HEK293 (cell line): ENCODE measurements around the gene PPP5C.
A peak's percentile ranks its signal among the peaks of the same experiment; 100 is the strongest.

ENCODE experiments used
- CTCF ChIA-PET: fragments of 350-600 bp; formaldehyde crosslinking; extraction: SDS; loops from one replicate; lab custom pipeline; 2021; ENCODE audit warnings: antibody characterized with exemption; lab: Yijun Ruan, JAX
- POLR2A ChIA-PET: fragments of 300-600 bp; formaldehyde crosslinking; extraction: SDS; loops from one replicate; lab custom pipeline; 2020; ENCODE audit warnings: antibody characterized with exemption, inconsistent platforms; lab: Yijun Ruan, JAX
- H3K27ac ChIP-seq: fragments of 200-500 bp; sonication (Bioruptor generic); 2 replicates; pipeline ENCODE4 v1.5.1; 2014; ENCODE audit warnings: low read depth, low read length, control low read depth, inconsistent platforms; ENCODE audit errors: extremely low read depth
- H3K36me3 ChIP-seq, 2 experiments: fragments of 200-500 bp in 1 of 2; sonication (Bioruptor generic) in 1 of 2; 1 replicate in 1 of 2; 2 replicates in 1 of 2; pipeline ENCODE4 v1.5.1; 2014 to 2017; ENCODE audit warnings: inconsistent platforms in 2 of 2, low read length in 2 of 2; ENCODE audit not compliant: control insufficient read depth in 2 of 2, insufficient read depth in 1 of 2
- H3K4me1 ChIP-seq: fragments of 200-500 bp; sonication (Bioruptor generic); 2 replicates; pipeline ENCODE4 v1.5.1; 2014; ENCODE audit warnings: mild to moderate bottlenecking, low read length, inconsistent platforms; ENCODE audit not compliant: control insufficient read depth, insufficient read depth
- H3K4me3 ChIP-seq: 2 replicates; pipeline ENCODE4 v1.5.1; 2011; ENCODE audit warnings: low read depth, mild to moderate bottlenecking, control low read depth, low read length, moderate library complexity
- H3K9me3 ChIP-seq: fragments of 200-500 bp; sonication (Bioruptor generic); 2 replicates; pipeline ENCODE4 v1.5.1; 2014; ENCODE audit warnings: low read depth, low read length, inconsistent platforms; ENCODE audit not compliant: control insufficient read depth, insufficient read depth
- ATF2 ChIP-seq: fragments of 450-650 bp; formaldehyde crosslinking; IDR thresholded peaks from 2 replicates; pipeline ENCODE4 v1.5.1; 2016; ENCODE audit warnings: missing biosample characterization, missing genetic modification characterization, low read depth
- GFI1B ChIP-seq: fragments of 450-650 bp; formaldehyde crosslinking; IDR thresholded peaks from 2 replicates; pipeline ENCODE4 v1.5.1; 2016; ENCODE audit warnings: missing biosample characterization, missing genetic modification characterization
- GLIS2 ChIP-seq: fragments of 450-650 bp; formaldehyde crosslinking; IDR thresholded peaks from 2 replicates; pipeline ENCODE4 v1.5.1; 2016; ENCODE audit warnings: missing biosample characterization, missing genetic modification characterization
- KLF1 ChIP-seq: fragments of 450-650 bp; formaldehyde crosslinking; IDR thresholded peaks from 2 replicates; pipeline ENCODE4 v1.5.1; 2016; ENCODE audit warnings: missing biosample characterization, missing genetic modification characterization
- KLF8 ChIP-seq: fragments of 450-650 bp; formaldehyde crosslinking; IDR thresholded peaks from 2 replicates; pipeline ENCODE4 v1.5.1; 2016; ENCODE audit warnings: missing biosample characterization, missing genetic modification characterization
- KLF9 ChIP-seq: fragments of 450-650 bp; formaldehyde crosslinking; IDR thresholded peaks from 2 replicates; pipeline ENCODE4 v1.5.1; 2016; ENCODE audit warnings: missing biosample characterization, missing genetic modification characterization, low read depth
- SCRT1 ChIP-seq: fragments of 450-650 bp; formaldehyde crosslinking; IDR thresholded peaks from 2 replicates; pipeline ENCODE4 v1.5.1; 2016; ENCODE audit warnings: missing biosample characterization, missing genetic modification characterization, borderline replicate concordance
- WT1 ChIP-seq: fragments of 450-650 bp; formaldehyde crosslinking; IDR thresholded peaks from 2 replicates; pipeline ENCODE4 v1.5.1; 2016; ENCODE audit warnings: missing biosample characterization, missing genetic modification characterization
- ZBTB8A ChIP-seq: fragments of 450-650 bp; formaldehyde crosslinking; IDR thresholded peaks from 2 replicates; pipeline ENCODE4 v1.5.1; 2016; ENCODE audit warnings: missing biosample characterization, missing genetic modification characterization
- ZFHX2 ChIP-seq: fragments of 450-650 bp; formaldehyde crosslinking; conservative IDR thresholded peaks from 2 replicates; pipeline ENCODE4 v1.5.1; 2016; ENCODE audit warnings: missing biosample characterization, missing genetic modification characterization
- ZIC2 ChIP-seq: fragments of 450-650 bp; formaldehyde crosslinking; IDR thresholded peaks from 2 replicates; pipeline ENCODE4 v1.5.1; 2016; ENCODE audit warnings: missing biosample characterization, missing genetic modification characterization
- ZNF202 ChIP-seq: fragments of 450-650 bp; formaldehyde crosslinking; IDR thresholded peaks from 2 replicates; pipeline ENCODE4 v1.5.1; 2016; ENCODE audit warnings: missing biosample characterization, missing genetic modification characterization, borderline replicate concordance
- ZNF274 ChIP-seq, 2 experiments: fragments of 200-500 bp in 1 of 2; fragments of 450-650 bp in 1 of 2; sonication (Bioruptor generic) in 1 of 2; formaldehyde crosslinking in 1 of 2; IDR thresholded peaks; 2 replicates each; pipeline versions ENCODE4 v1.5.1 to v1.6.1; 2014 to 2016; ENCODE audit warnings: borderline replicate concordance in 1 of 2, inconsistent platforms in 1 of 2, low read length in 1 of 2, missing biosample characterization in 1 of 2, missing genetic modification characterization in 1 of 2
- ZNF341 ChIP-seq: fragments of 450-650 bp; formaldehyde crosslinking; IDR thresholded peaks from 2 replicates; pipeline ENCODE4; 2016; ENCODE audit warnings: low read depth, missing biosample characterization, missing genetic modification characterization
- ZNF350 ChIP-seq: fragments of 450-650 bp; formaldehyde crosslinking; IDR thresholded peaks from 2 replicates; pipeline ENCODE4 v1.5.0; 2017; ENCODE audit warnings: missing biosample characterization, mild to moderate bottlenecking, missing genetic modification characterization
- ZNF423 ChIP-seq: fragments of 450-650 bp; formaldehyde crosslinking; IDR thresholded peaks from 2 replicates; pipeline ENCODE4 v1.5.1; 2016; ENCODE audit warnings: missing biosample characterization, missing genetic modification characterization
- ZNF433 ChIP-seq: fragments of 450-650 bp; formaldehyde crosslinking; IDR thresholded peaks from 2 replicates; pipeline ENCODE4 v1.5.1; 2016; ENCODE audit warnings: missing biosample characterization, missing genetic modification characterization, low read depth
- ZNF600 ChIP-seq: fragments of 450-650 bp; formaldehyde crosslinking; IDR thresholded peaks from 2 replicates; pipeline ENCODE4 v1.5.1; 2016; ENCODE audit warnings: missing biosample characterization, missing genetic modification characterization
- ZNF610 ChIP-seq: fragments of 450-650 bp; formaldehyde crosslinking; IDR thresholded peaks from 2 replicates; pipeline ENCODE4 v1.5.1; 2016; ENCODE audit warnings: missing biosample characterization, missing genetic modification characterization, borderline replicate concordance
- ZNF747 ChIP-seq: fragments of 450-650 bp; formaldehyde crosslinking; IDR thresholded peaks from 2 replicates; pipeline ENCODE4 v1.5.1; 2016; ENCODE audit warnings: missing biosample characterization, missing genetic modification characterization
- ZSCAN30 ChIP-seq: fragments of 450-650 bp; IDR thresholded peaks from 2 replicates; pipeline ENCODE4 v1.5.1; 2018; ENCODE audit warnings: missing biosample characterization, mild to moderate bottlenecking, missing genetic modification characterization, moderate library complexity
- ZSCAN4 ChIP-seq: fragments of 450-650 bp; formaldehyde crosslinking; IDR thresholded peaks from 2 replicates; pipeline ENCODE4 v1.5.1; 2017; ENCODE audit warnings: missing biosample characterization, missing genetic modification characterization

The PPP5C gene

GRCh38 chr19:46404055-46404752, 57.3 kb downstream of the PPP5C start (continued):
- TF ChIP-seq GLIS2 (tag by site-specific recombination) (peak; percentile 38; the same call in 1 of the 2 replicates), ZNF610 (tag by site-specific recombination) (no peak), WT1 (tag by site-specific recombination) (no peak), ZNF350 (tag by site-specific recombination) (no peak), ZNF433 (tag by site-specific recombination) (no peak), GFI1B (tag by site-specific recombination) (no peak), ZNF202 (tag by site-specific recombination) (no peak), ZNF274 (IDR thresholded peaks at IDR 0.05; ENCODE audit: low read length) (no peak), ZNF274 (tag by site-specific recombination; IDR thresholded peaks at IDR 0.05; ENCODE audit: borderline replicate concordance) (no peak), KLF9 (tag by site-specific recombination) (peak; percentile 78), KLF8 (tag by site-specific recombination) (peak; percentile 12; the same call in 1 of the 2 replicates), ZNF341 (tag by site-specific recombination) (no peak), ZNF423 (tag by site-specific recombination) (peak; percentile 64), ZNF600 (peak; percentile 13; the same call in 1 of the 2 replicates), ZSCAN30 (tag by site-specific recombination) (no peak), ZSCAN4 (tag by site-specific recombination) (no peak), ZFHX2 (tag by site-specific recombination) (no peak), ZIC2 (peak; percentile 74), ZBTB8A (tag by site-specific recombination) (no peak), KLF1 (tag by site-specific recombination) (peak; percentile 42), ZNF747 (tag by site-specific recombination) (no peak)

- POLR2A ChIA-PET = interaction anchor here (1.2 to 1.3 kb wide), 2 partner anchors 9 to 55 kb away, joined by 3 to 8 read pairs; partner anchors contain the start of gene CCDC8
- Histone ChIP-seq H3K4me3 (no peak overlapping the region), H3K36me3 (no peaks in the 10 kb centered on the region; a peak in 1 of 3 replicates), H3K9me3 (no peaks in the 10 kb centered on the region), H3K27ac (no peak overlapping the region), H3K4me1 (peaks cover 3% of the 10 kb centered on the region; the same call in 1 of the 2 replicates)
- no peak for TF ChIP-seq SCRT1
- TF ChIP-seq ATF2 (tag by site-specific recombination) = no peak
- CTCF ChIA-PET = interaction anchor here (0.7 to 6.3 kb wide), 10 partner anchors 9 to 944 kb away, joined by 3 to 57 read pairs (median 4); partner anchors contain the start of gene DHX34
These were observed 58.0 kb downstream of the PPP5C start for GRCh38 chr19:46404753-46405468.
